Endothelial cell (in vitro differentiated cells): Measurements from ENCODE around the gene EMX1. TPM values are rescaled to one million over a fixed set of nuclear protein-coding genes. Genes with fewer than 3 reads are reported as not detected.
"Not testable (repeated sequence)": the region's sequence is repeated elsewhere in the genome, so short reads cannot be mapped to it uniquely, and the experiment has no call there.

ENCODE experiments used
- DNase-seq: peaks from one replicate; pipeline ENCODE4 v3.0.0; 2021; ENCODE audit warnings: low spot score
- H3K27ac Mint-ChIP-seq: one replicate; pipeline ENCODE4 v1.8.0; 2021; ENCODE audit warnings: mixed read lengths, inconsistent platforms; ENCODE audit not compliant: unreplicated experiment
- H3K27me3 Mint-ChIP-seq: one replicate; pipeline ENCODE4 v1.8.0; 2021; ENCODE audit warnings: mild to moderate bottlenecking, moderate library complexity, mixed read lengths, inconsistent platforms; ENCODE audit not compliant: unreplicated experiment
- H3K36me3 Mint-ChIP-seq: one replicate; pipeline ENCODE4 v1.8.0; 2021; ENCODE audit warnings: mild to moderate bottlenecking, low read depth, mixed read lengths, inconsistent platforms; ENCODE audit not compliant: unreplicated experiment
- H3K4me1 Mint-ChIP-seq: one replicate; pipeline ENCODE4 v1.8.0; 2021; ENCODE audit warnings: mild to moderate bottlenecking, mixed read lengths, inconsistent platforms; ENCODE audit not compliant: unreplicated experiment
- H3K4me3 Mint-ChIP-seq: one replicate; pipeline ENCODE4 v1.8.0; 2021; ENCODE audit warnings: mild to moderate bottlenecking, mixed read lengths, inconsistent platforms; ENCODE audit not compliant: unreplicated experiment
- H3K9me3 Mint-ChIP-seq: one replicate; pipeline ENCODE4 v1.8.0; 2021; ENCODE audit warnings: mixed read lengths, inconsistent platforms; ENCODE audit not compliant: unreplicated experiment
- CTCF ChIP-seq: fragments of 200-600 bp; sonication (generic); IDR thresholded peaks from one replicate; pipeline ENCODE4 v1.5.0; 2021; ENCODE audit warnings: antibody characterized with exemption; ENCODE audit not compliant: unreplicated experiment
- total RNA-seq: library from RNA; stranded (reverse); fragmentation: NEBNext Ultra II Directional; extraction: Animal tissue kit (Norgen Biotek cat#: 25700); gene quantifications from one replicate; pipeline ENCODE4 v1.2.1, GENCODE V29; 2021; ENCODE audit not compliant: unreplicated experiment

The EMX1 gene
- total RNA-seq, 1 donor from 2014 or later = 3.7 TPM

GRCh38 chr2:72900191-72900825 lies 17.0 kb upstream of the EMX1 start:
- DNase-seq = no peak
- no peaks in the 10 kb centered on the region for H3K36me3 Mint-ChIP-seq
- no peak overlapping the region for H3K4me3 Mint-ChIP-seq
- no peaks in the 10 kb centered on the region for H3K9me3 Mint-ChIP-seq
- H3K27me3 Mint-ChIP-seq = peaks cover 17% of the 10 kb centered on the region
- H3K27ac Mint-ChIP-seq = no peak overlapping the region
- no peak for TF ChIP-seq CTCF
- peaks cover 33% of the 10 kb centered on the region for H3K4me1 Mint-ChIP-seq

GRCh38 chr2:72901426-72901825 lies 15.9 kb upstream of the EMX1 start:
- no peak for TF ChIP-seq CTCF
- Mint-ChIP-seq H3K9me3 (no peaks in the 10 kb centered on the region), H3K4me3 (no peak overlapping the region), H3K27ac (no peak overlapping the region), H3K4me1 (peaks cover 29% of the 10 kb centered on the region), H3K27me3 (peaks cover 17% of the 10 kb centered on the region), H3K36me3 (no peaks in the 10 kb centered on the region)
- no peak for DNase-seq

GRCh38 chr2:72907369-72907768 lies 9.9 kb upstream of the EMX1 start:
- not testable (repeated sequence) for H3K4me3 Mint-ChIP-seq, H3K27ac Mint-ChIP-seq, H3K9me3 Mint-ChIP-seq, H3K4me1 Mint-ChIP-seq, H3K27me3 Mint-ChIP-seq, DNase-seq, H3K36me3 Mint-ChIP-seq

- H3K9me3 Mint-ChIP-seq = no peaks in the 10 kb centered on the region
- H3K4me3 Mint-ChIP-seq = no peak overlapping the region
- peaks cover 1% of the 10 kb centered on the region for H3K27me3 Mint-ChIP-seq
Measured at GRCh38 chr2:72908741-72909140, 8.6 kb upstream of the EMX1 start.

GRCh38 chr2:72911256-72911655 lies 6.1 kb upstream of the EMX1 start:
- peaks cover 4% of the 10 kb centered on the region for H3K36me3 Mint-ChIP-seq
- H3K27ac Mint-ChIP-seq = no peak overlapping the region
- H3K4me3 Mint-ChIP-seq = no peak overlapping the region
- DNase-seq = no peak
- H3K9me3 Mint-ChIP-seq = no peaks in the 10 kb centered on the region
- no peak for TF ChIP-seq CTCF
- H3K27me3 Mint-ChIP-seq = peaks cover 14% of the 10 kb centered on the region
- peaks cover 24% of the 10 kb centered on the region for H3K4me1 Mint-ChIP-seq

More at GRCh38 chr2:72908741-72909140, 8.6 kb upstream of the EMX1 start:
- TF ChIP-seq CTCF = no peak
- H3K36me3 Mint-ChIP-seq = no peaks in the 10 kb centered on the region
- no peak for DNase-seq
- H3K27ac Mint-ChIP-seq = no peak overlapping the region
- peaks cover 11% of the 10 kb centered on the region for H3K4me1 Mint-ChIP-seq
